Mucosa of rectum (tissue), 2 donors: Measurements from ENCODE around the gene PIGZ.

Source experiments
- H3K27ac ChIP-seq, 2 donors: one replicate each; pipeline ENCODE4 v1.7.0; 2013; ENCODE audit warnings: inconsistent platforms in 2 of 2, low read depth in 2 of 2, low read length in 2 of 2
- H3K27me3 ChIP-seq, 2 donors: one replicate each; pipeline ENCODE4 v1.7.0; 2013; ENCODE audit warnings: low read length in 2 of 2; ENCODE audit not compliant: control insufficient read depth in 2 of 2, insufficient read depth in 2 of 2
- H3K36me3 ChIP-seq, 2 donors: one replicate each; pipeline ENCODE4 v1.7.0; 2013; ENCODE audit warnings: low read length in 2 of 2; ENCODE audit not compliant: control insufficient read depth in 2 of 2, insufficient read depth in 2 of 2
- H3K4me1 ChIP-seq, 2 donors: one replicate each; pipeline ENCODE4 v1.7.0; 2013; ENCODE audit warnings: low read length in 2 of 2, mild to moderate bottlenecking in 1 of 2; ENCODE audit not compliant: control insufficient read depth in 2 of 2, insufficient read depth in 2 of 2
- H3K4me3 ChIP-seq, 2 donors: one replicate each; pipeline ENCODE4 v1.7.0; 2013; ENCODE audit warnings: low read length in 2 of 2
- H3K9ac ChIP-seq, 2 donors: one replicate each; pipeline ENCODE4 v1.7.0; 2013; ENCODE audit warnings: low read length in 2 of 2, low read depth in 1 of 2, mild to moderate bottlenecking in 1 of 2
- H3K9me3 ChIP-seq, 2 donors: one replicate each; pipeline ENCODE4 v1.7.0; 2013; ENCODE audit warnings: low read length in 2 of 2; ENCODE audit not compliant: control insufficient read depth in 2 of 2
- donor health status: healthy.
- donor health status: Normal muscosa, but diverticular disease.

Gene PIGZ

GRCh38 chr3:196966526-196967401 lies 1.9 kb downstream of the PIGZ start:
- Histone ChIP-seq H3K9ac (no peak overlapping the region), H3K36me3 (peaks cover 11 to 17% of the 10 kb centered on the region in 2 donors), H3K9me3 (no peaks in the 10 kb centered on the region), H3K27ac (peak overlapping the region in 1 of 2 donors; percentile 85), H3K4me3 (peak overlapping the region; percentile 78 to 82), H3K27me3 (no peaks in the 10 kb centered on the region), H3K4me1 (peaks cover 20 to 53% of the 10 kb centered on the region in 2 donors)

DNA sequence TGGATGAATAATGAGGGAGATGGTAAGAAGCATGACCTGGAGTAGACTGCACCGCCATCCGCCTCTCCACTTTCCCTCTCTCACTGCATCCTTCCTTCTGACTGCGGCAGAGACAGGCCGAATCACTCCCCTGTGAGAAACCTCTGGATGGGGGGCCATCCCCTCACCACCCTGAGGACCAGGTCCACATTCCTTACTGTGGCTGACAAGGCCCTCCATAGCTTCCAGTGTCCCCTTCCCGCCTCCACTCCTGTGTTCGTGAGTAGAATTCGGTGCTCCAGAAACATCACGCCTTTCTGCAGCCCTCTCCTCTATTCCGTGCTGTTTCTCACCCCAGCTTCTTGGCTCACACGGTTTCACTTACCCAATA lies 2.8 kb downstream of the PIGZ start:
- H3K4me1 ChIP-seq: peaks cover 29 to 62% of the 10 kb centered on the region in 2 donors
- no peak overlapping the region for H3K9ac ChIP-seq
- no peaks in the 10 kb centered on the region for H3K27me3 ChIP-seq
- H3K36me3 ChIP-seq: peaks cover 11 to 17% of the 10 kb centered on the region in 2 donors
- H3K27ac ChIP-seq: peak overlapping the region in 1 of 2 donors; percentile 31
- H3K9me3 ChIP-seq: no peaks in the 10 kb centered on the region
- H3K4me3 ChIP-seq: peak overlapping the region; percentile 13 to 41

DNA sequence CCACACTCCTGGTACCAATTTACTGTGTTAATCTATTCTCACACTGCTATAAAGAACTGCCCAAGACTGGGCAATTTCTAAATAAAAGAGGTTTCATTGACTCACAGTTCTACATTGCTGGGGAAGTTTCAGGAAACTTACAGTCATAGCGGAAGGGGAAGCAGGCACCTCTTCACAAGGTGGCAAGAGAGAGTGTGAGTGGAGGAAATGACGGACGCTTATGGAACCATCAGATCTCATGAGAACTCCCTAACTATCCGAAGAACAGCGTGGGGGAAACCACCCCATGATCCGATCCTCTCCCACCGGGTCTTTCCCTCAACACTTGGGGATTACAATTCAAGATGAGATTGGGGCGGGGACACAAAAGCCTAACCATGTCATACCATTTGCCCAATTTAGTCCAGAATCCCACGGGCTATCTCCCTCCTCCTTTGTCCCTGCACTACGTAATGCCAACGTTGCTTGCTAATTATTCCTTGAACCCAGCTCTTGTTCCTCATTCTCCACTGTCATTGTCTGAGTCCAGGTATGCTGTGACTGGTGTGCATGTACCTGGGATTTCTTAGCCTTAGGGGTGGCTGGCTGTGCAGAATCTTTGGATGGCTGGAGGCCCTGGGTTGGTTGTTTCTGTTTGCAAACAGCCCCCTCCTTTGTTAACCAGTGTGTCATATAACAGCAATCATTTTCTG lies 3.4 kb downstream of the PIGZ start:
- Histone ChIP-seq H3K36me3 (peaks cover 11 to 17% of the 10 kb centered on the region in 2 donors), H3K9me3 (no peaks in the 10 kb centered on the region), H3K4me1 (peaks cover 29 to 63% of the 10 kb centered on the region in 2 donors), H3K27me3 (no peaks in the 10 kb centered on the region), H3K9ac (no peak overlapping the region), H3K4me3 (peak overlapping the region in 1 of 2 donors; percentile 37), H3K27ac (peak overlapping the region in 1 of 2 donors; percentile 61)

- Histone ChIP-seq H3K36me3 (peaks cover 12 to 17% of the 10 kb centered on the region in 2 donors), H3K9me3 (no peaks in the 10 kb centered on the region), H3K4me3 (peak overlapping the region in 1 of 2 donors; percentile 24), H3K9ac (no peak overlapping the region), H3K4me1 (peaks cover 29 to 59% of the 10 kb centered on the region in 2 donors), H3K27ac (peak overlapping the region; percentile 77 to 95), H3K27me3 (no peaks in the 10 kb centered on the region)
Measured at GRCh38 chr3:196963631-196963953, 5.0 kb downstream of the PIGZ start.

GRCh38 chr3:196962930-196963630 lies 5.6 kb downstream of the PIGZ start:
- peak overlapping the region; percentile 77 to 95 for H3K27ac ChIP-seq
- H3K9me3 ChIP-seq: no peaks in the 10 kb centered on the region
- H3K4me1 ChIP-seq: peaks cover 26 to 57% of the 10 kb centered on the region in 2 donors

GRCh38 chr3:196962108-196962929 lies 6.3 kb downstream of the PIGZ start:
- H3K9ac ChIP-seq: peak overlapping the region in 1 of 2 donors; percentile 61
- peaks cover 13 to 14% of the 10 kb centered on the region in 2 donors for H3K36me3 ChIP-seq
- peak overlapping the region; percentile 87 to 95 for H3K27ac ChIP-seq
- peak overlapping the region; percentile 26 to 36 for H3K4me3 ChIP-seq
- peaks cover 18 to 50% of the 10 kb centered on the region in 2 donors for H3K4me1 ChIP-seq
- no peaks in the 10 kb centered on the region for H3K27me3 ChIP-seq
- no peaks in the 10 kb centered on the region for H3K9me3 ChIP-seq

More at GRCh38 chr3:196962930-196963630, 5.6 kb downstream of the PIGZ start:
- H3K36me3 ChIP-seq: peaks cover 13 to 17% of the 10 kb centered on the region in 2 donors
- H3K9ac ChIP-seq: peak overlapping the region in 1 of 2 donors; percentile 61
- H3K27me3 ChIP-seq: no peaks in the 10 kb centered on the region
- peak overlapping the region in 1 of 2 donors; percentile 26 for H3K4me3 ChIP-seq

GRCh38 chr3:196954832-196955231 lies 13.8 kb downstream of the PIGZ start:
- H3K4me1 ChIP-seq: no peaks in the 10 kb centered on the region
- H3K36me3 ChIP-seq: peaks cover 8 to 12% of the 10 kb centered on the region in 2 donors
- no peaks in the 10 kb centered on the region for H3K27me3 ChIP-seq
- H3K4me3 ChIP-seq: no peak overlapping the region
- H3K9ac ChIP-seq: no peak overlapping the region
- H3K27ac ChIP-seq: no peak overlapping the region
- H3K9me3 ChIP-seq: no peaks in the 10 kb centered on the region

GRCh38 chr3:196951371-196951770 lies 17.3 kb downstream of the PIGZ start:
- H3K27me3 ChIP-seq: no peaks in the 10 kb centered on the region
- H3K4me3 ChIP-seq: no peak overlapping the region
- H3K9me3 ChIP-seq: no peaks in the 10 kb centered on the region
- H3K9ac ChIP-seq: no peak overlapping the region
- H3K36me3 ChIP-seq: peaks cover 16 to 21% of the 10 kb centered on the region in 2 donors
- no peak overlapping the region for H3K27ac ChIP-seq
- H3K4me1 ChIP-seq: peaks cover 0 to 2% of the 10 kb centered on the region in 2 donors

DNA sequence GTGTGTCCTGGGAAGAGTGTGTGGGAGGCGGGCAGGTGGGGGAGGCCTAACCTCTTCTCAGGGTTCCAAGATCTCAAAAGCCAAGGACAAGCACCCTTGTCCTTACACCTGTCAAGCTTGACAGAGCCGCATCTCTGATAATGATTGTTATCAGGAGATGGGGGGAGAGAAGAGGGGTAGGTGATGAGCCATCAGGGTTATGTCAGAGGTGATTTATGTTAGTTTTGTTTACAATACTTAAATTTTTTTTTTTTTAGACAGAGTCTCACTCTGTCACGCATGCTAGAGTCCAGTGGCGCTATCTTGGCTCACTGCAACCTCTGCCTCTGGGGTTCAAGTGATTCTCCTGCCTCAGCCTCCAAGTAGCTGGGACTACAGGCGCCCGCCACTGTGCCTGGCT lies 18.9 kb downstream of the PIGZ start:
- Histone ChIP-seq H3K4me1 (peaks cover 0 to 3% of the 10 kb centered on the region in 2 donors), H3K27ac (no peak overlapping the region), H3K36me3 (peaks cover 16 to 21% of the 10 kb centered on the region in 2 donors), H3K27me3 (no peaks in the 10 kb centered on the region), H3K4me3 (no peak overlapping the region), H3K9ac (no peak overlapping the region), H3K9me3 (no peaks in the 10 kb centered on the region)
